Stimulated activated naive CD4-positive, alpha-beta T cell treated with Interleukin-2 at 50 U/mL for 16 hours (primary cell): ENCODE results near the gene VSIG1.

Experiments used
- DNase-seq: peaks from one replicate; lab custom pipeline; 2025; lab: John Stamatoyannopoulos, UW

The VSIG1 gene

DNA sequence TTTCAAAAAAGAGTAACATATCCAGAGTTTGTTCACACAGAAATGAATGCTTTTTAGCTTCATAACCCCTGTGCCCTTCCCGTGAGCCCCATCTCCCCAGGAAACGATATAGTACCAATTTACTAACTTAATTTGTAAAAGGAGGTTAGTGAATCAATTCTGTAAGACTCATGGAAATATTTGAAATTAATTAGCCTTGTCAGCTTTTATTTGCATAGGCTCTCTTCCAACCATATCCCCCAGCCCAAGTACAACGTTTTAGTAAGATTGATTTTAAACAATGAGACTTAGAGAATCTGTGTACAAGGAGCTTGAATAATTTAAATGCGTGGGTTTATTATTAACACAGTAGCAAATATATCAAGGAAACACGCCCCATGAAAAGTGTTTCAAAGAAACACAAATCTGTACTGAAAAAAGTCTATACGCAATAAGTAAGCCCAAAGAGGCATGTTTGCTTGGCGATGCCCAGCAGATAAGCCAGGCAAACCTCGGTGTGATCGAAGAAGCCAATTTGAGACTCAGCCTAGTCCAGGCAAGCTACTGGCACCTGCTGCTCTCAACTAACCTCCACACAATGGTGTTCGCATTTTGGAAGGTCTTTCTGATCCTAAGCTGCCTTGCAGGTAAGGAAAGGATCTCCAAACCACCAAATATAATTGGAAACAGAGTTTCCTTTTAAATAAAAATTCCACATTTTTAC lies at the start of gene VSIG1:
TSS of gene VSIG1 (plus strand) at position 512 of the 703 bp plus-strand sequence. CDS start at position 578, 66 bp downstream.
- DNase-seq, result no peak

DNA sequence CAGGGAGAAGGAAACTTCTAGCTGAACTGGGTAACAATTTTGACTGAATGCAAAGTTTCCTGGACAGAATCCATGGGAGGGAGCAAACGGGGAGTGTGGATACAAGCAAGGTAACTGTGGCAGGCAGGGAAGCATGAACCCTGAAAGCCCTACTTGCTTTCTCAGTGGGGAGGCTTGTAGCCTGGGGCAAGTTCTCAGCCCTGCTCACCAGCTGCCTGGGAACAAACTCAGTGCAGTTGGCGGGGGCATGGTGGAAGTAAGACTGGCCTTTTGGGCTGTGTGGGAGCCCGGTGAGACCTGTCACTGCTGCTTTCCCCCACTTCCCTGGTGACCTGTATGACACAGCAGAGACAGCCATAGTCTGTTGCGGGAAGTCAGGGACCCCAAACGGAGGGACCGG lies 48.7 kb upstream of the VSIG1 start:
- DNase-seq, result no peak

DNA sequence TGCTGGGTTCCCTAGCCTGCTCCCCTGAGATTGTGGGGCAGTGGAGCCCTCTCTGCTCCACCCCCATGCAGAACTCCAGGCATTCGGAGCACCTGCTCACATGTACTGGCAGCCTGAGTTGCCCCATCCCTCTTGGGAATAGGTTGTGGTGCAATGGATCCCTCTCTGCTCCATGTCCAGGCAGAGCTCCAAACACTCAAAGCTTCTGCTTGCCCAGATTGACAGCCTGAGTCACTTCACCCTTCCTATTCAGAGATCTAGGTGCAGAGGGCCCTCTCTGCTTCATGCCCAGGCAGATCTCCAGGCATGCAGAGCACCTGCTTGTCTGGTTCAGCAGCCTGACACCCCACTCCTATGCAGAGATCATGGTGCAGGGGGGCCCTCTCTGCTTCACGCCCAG lies 44.1 kb upstream of the VSIG1 start:
- DNase-seq, result no peak

DNA sequence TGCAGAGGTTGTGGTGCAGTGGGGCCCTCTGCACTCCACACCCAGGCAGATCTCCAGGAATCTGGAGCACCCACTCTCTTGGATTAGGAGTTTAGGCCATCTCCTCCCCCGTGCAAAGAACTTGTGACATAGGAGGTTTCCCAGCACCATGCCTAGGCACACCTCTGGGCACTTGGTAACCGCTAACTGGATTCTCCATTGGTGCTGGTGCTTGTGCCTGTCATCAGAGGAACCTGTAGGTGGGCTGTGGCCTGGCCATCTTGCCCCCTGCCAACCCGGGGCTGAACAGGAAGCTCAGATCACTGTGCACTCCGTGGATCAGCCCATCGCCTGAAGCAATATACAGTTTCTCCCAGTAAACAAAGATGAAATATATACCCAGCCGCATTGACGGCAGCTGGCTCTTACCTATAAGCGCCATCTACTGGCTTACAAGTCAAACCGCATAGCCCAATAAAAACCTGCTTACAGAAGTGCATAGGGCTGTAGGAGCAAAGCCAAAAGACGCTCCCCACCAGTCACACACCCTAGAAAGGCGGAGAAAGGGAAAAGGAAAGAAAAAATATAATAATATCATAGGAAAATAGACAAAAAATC lies 43.5 kb upstream of the VSIG1 start:
- DNase-seq, result no peak

DNA sequence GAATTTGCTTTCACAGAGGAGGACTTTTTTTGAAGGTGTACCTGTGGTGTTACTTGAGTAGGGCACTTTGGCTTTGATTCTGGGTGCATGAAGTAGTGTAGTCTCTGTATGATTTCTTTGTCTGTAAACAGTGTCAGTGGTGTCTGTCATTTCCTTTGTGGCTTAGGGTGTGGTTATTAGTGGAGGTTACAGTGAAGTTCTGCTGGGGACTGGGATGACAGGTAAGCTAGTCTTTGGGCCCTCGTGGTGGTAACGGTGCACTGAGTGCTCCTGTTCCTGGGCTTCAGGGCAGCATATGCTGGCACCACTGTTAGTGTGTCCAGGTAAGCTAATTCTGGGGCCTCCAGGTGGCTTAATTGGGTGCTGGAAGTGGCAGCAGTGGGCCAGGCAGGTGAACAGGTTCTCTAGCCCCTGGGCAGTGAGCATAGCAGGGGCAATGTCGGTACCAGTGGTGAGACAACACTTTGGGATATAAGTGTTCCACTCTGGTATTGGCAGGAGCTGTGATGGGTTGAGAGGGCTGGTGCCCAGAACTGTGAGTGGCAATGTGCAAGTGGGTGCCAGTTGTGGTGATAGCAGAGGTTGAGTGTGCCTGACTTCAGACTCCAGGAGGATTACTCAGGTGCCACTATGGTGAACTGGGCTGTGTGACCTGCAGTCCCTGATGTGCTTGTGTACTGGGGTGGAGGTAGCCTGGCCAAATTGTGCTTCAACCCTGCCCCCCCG lies 26.0 kb upstream of the VSIG1 start:
- DNase-seq, result no peak

DNA sequence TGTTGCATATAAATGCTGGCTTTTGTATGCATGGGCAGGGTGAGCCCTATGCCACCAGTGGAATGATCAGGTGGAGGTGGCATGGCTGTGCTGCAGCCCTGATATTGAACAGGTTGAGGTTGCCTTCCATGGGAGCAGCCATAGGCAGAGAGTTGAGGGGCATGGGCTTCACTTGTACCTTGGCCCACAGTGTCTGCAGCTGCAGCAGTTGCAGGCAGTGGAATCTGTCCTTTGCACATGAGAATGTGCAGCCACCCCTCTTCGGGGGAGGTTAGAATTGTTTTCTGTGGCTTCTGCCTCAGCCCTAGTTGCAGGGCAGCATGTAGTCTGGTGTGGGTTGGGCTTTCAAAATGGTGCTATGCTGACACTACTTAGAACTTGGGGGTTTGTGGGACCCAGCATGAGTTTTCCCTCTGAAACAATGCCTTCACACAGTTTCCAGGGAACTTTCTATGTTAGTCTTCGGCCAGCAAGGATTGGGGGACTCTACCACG lies 25.4 kb upstream of the VSIG1 start:
- DNase-seq, result no peak

DNA sequence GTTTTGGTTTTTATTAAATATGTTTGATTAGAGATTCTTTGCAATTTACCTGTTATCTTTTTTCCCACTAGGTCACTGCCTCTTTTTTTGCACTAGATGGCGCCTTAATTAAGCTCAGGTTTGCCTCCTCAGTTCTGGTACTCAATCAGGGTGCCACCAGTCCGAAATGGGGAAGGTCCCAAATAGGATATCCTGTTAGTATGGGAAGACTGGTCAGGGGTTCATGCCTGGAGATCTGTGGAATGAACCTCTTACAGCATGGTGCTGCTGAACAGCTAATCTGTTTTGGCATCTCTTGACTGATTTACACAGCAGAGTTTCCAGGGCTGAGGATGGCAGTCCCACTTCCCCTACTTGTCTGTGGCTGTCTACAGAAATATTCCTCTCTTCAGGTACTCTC lies 24.2 kb upstream of the VSIG1 start:
- DNase-seq, result no peak

DNA sequence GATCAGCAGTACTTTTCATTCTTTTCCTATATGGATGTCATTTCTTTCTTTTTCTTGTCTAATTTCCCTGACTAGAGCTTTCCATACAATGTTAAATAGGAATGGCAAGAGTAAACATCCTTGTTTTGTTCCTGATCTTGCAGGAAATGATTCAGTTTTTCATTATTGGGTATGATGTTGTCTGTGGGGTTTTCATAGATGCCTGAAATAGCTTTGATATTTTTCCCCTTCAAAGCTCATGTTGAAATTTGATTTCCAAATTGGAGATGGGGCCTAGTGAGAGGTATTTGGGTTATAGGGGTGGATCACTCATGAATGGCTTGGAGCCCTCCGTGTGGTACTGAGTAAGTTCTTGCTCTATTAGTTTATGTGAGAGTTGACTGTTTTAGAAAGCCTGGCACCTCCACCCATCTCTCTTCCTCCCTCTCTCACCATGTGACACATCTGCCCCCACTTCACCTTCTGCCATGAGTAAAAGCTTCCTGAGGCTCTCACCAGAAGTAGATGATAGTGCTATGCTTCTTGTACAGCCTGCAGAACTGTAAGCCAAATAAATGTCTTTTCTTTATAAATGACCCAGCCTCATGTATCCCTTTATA lies 22.3 kb upstream of the VSIG1 start:
- no peak for DNase-seq

DNA sequence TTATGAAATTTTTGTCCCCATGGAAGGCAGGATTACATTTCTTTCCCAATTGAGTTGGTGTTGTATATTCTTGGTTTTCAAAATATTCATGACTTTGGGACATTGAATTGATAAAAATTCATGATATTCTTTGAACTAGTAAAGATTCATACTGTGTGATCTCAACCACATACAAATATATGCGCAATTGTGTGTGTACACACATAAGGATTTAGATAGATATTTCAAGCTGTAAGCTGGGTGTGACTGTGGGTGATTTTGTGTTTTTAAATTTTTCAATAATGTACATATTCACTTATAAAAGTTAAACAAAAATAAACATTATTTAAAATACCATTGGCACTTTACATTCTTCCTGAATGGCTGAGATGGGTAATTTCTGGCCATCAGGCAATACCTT lies 19.5 kb upstream of the VSIG1 start:
- DNase-seq, result no peak

DNA sequence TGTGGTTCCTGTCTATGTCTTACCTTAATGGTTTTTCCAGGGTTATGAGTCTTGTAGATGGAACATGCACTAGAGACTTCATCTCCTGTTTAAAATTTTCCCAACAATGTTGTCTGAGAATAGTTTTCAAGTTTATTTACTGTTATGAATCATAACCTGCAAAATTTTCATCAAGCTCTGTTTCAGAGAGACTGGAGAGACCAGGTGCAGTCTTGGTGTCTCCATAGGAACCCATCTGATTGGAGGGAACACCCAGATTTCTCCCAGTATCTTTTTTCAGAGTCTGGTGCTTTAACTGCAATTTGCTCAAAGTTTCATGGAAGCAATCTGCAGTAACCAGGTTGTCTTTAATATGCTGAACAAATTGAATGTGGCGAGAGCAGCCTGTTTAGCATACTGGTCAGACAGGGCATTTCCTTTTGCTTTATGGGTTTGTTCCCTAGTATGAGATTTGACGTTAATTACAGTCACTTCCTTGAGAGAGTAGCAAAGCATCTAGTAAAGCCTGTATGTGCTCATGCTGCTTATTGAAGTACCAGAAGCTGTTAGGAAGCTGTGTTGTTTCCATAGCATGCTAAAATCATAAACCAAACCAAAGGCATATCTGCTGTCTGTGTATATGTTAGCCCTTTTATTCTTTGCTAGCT lies 18.8 kb upstream of the VSIG1 start:
- DNase-seq, result no peak

DNA sequence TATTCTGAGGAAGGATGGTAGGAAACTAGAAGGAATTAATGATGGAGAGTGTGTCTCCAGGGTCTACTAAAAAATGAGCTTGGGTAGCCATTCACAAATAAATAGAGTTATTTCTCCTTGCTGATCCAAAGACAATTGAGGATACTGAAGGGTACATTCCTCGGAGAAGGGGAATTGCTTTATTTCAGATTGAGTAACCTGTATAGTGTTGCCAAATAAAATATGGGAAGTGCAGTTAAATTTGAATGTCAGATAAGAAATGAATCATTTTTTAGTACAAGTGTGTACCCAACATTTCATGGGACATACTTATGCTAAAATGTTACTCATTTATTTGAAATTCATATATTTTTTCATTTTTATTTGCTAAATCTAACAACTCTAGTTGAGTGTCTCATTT lies 16.0 kb upstream of the VSIG1 start:
- DNase-seq, result no peak

DNA sequence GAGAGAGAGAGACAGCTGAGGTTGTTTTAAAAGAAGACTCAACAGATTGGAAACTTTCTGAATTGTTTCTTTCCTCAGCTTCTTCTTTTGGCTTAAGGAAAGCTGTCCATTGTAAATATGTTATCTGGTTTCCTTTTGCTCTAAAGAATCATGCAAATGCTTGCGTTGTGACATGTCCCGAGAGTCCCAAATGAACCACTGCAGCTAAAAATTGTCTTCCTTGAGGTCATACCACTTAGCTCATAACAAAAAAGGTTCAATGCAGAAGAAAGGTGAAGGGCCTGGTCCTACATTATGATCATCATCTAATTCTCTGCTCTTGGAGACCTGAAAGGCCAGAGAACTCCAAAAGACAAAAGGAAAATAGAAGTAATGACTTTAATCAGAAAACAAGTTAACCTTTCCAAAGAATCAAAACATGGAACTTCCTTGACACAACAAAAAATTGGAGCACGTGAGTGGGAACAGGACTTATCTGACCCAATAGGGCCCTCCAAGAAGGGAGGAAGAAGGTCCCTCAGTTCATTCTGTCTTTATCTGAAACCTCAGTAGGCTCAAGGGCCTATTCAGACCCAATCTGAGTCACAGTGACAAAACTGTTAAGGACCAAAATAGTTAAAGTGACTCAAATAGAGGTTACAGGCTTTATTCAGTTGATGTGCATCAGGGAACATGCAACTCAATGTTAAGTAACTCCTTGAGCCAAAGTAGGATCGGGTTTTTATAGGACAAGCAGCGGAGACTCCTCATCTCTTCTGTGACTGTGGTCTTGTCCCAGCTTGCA lies 14.7 kb upstream of the VSIG1 start:
- no peak for DNase-seq

DNA sequence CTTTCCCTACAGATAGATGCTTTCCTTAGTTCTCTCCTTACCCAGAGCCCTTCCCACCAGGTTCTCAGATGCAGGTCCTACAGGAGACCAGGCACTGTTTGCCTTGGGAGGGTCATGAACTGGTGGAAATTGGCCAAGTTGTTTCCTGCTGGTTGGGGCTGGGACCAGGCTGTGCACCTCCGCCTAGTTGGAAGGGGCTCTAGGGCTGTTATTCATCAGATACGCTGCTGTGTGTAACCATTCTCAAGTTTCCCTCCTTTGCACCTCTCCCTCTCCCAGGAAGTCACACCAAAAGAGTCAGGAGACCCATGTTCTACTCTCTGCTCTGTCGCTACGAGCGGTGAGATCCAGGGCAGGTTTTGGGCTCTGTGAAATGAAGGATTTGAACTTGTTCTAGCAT lies 11.9 kb upstream of the VSIG1 start:
- DNase-seq, result no peak

DNA sequence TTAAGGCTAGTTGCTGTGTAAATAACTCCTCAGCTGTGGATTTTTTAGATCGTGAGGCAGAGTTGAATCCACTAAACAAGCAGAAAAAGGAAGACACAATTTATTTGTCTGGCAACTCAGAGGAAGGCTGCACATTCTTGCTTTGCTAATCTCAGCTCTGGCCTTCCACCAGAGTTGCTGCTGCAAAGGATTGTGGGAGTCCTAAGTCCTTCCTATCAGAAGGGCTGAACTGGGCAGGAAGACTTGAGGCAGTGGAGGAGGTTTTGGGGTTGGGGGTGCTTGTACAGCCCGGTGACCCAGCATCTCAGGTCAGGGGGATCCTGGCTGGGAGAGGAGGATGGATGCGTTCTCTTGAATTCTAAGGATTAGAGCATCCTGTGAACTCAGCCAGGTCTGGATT lies 11.0 kb upstream of the VSIG1 start:
- no peak for DNase-seq

DNA sequence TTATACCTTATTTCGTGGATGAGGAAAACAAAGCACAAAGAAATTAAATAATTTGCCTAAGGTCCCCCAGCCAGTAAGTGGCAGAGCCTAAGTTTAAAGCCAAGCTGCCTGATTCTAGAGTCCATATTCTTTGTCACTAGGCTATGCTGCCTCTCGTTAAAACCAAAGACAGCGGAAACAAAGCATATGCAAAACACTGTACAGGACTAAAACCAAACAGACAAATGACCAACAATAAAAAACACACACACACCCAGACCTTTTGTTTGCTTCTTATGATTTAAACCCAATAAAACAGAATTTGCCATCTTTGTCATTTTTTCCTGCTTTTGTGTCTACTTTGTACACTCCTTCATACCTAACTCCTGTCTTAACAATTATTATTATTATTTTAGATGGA lies 10.1 kb upstream of the VSIG1 start:
- no peak for DNase-seq

DNA sequence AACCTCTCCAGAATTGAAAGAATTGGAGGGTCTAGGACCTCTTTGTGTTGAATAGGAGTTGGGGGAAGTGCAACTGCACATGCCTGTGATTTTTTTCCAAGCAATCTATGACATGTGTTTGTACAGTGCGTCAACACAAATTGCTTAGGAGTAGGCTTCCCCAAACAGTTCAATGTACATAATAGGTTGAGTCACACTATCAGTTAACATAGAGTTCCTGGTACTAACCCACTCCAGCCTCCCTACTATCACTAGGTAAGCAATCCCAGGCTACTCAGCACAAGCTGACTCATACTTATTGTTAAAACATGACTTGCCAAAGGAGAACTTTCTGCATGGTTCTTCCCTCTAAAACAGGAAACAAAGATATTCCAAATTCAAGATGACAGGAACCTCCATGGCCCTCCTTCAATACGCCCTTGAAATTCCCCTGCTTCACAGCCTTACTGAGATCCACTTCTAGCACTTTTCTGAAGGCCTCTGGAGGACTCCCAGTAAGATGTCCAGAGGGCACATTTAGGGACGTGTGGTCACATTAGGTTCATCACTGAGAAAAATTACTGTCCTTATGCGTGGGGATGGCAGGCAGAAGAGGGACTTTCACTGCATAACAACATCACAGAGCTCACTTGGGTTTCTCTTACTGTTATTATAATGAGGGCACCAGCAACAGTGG lies 8.4 kb upstream of the VSIG1 start:
- DNase-seq, result no peak

DNA sequence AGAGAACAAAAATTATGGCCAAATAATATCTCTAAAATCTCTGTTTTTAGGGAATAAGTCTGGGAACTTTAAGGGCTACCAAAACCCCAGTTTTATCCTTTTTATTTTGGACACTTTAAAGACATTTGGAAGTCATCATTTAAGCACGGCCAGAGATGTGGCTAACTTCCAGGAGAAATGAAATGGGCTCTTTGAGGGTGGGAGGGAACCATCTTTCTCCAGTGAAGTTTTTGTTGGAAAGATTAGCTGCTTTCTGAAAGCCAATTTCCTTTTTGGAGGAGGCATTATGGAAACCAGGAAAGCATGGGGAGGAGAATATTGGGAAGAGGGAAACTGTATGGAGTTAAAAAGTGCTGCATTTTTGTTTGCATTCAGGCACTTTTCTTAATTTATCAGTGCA lies 4.8 kb downstream of the VSIG1 start:
- no peak for DNase-seq

DNA sequence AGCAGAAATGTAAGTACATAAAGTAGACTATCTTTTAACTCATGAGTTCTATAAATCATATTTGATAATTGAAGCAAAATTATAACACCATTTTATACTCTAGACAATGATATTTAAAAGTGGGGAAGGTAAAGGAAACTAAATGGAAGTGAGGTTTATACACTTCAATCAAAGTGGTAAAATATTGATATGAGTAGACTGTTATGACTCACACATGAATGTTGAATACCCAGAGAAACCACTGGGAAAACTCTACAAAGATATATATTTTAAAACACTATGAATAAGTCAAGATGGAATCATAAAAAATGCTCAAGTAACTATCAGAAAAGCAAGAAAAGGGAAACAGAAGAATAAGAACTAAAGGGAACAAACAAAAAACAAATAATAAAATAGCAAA lies 8.4 kb downstream of the VSIG1 start:
- no peak for DNase-seq

DNA sequence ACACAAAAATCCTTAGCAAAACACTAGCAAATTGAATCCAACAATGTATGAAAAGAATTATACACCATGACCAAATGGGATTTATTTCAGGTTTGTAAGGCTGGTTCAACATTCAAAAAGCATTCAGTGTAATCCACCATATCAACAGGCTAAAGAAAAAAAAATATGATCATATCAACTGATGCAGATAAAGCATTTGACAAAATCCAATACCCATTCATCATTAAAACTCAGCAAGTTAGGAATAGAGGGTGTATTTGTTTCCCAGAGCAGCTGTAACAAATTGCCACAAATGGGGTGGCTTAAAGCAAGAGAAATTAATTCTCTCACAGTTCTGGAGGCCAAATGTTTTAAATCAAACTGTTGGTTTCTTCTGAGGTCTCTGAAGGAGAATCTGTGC lies 10.7 kb downstream of the VSIG1 start:
- DNase-seq, result no peak

DNA sequence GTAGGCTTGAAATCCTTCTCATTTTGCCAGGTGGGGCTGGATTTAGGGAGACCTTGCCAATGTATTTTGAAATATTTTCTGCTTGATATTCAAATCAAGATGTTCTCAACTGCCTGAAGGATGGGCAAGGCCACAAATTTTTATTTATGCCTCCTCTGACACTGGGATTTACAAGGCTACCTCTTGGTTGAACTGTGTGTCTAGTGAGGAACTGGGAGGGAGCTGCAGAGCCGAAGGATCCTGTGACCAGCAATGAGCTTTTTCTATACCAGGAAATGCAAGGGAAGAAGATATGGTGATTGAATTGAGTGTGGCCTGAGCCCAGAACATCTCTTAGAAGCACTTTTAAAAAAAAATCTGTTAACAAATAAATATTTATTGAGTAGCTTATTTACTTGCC lies 14.9 kb downstream of the VSIG1 start:
- no peak for DNase-seq

DNA sequence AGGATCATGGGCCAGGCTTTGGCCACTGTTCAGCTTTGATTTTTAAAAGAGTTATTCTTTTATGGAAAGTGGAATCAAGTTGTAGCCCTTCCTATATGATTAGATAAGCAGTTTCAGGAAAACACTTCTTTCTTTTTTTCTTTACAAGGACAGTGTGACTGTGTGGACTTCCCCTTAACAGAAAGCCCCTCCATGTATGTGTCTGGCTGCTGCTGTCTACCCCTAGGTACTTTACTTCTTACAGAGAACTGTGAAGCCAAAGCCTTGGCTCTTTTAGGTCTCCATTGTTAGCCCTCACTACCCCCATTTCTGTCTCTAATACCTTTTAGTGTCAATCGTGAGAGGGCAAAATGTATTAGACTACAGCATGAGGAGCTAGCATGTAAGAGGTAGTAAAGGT lies 19.1 kb downstream of the VSIG1 start:
- no peak for DNase-seq
